MM.1S (cell line): Measurements from ENCODE around the gene SLIT1.

Experiments used
- DNase-seq: peaks from one replicate; pipeline ENCODE4 v3.0.0-alpha.2; 2015
- H2AFZ ChIP-seq: fragments of 300-600 bp; sonication (generic); 2 replicates; pipeline ENCODE4 v1.6.0; 2016; ENCODE audit warnings: antibody characterized with exemption, low read length
- H3F3A ChIP-seq: fragments of 300-600 bp; sonication (generic); 2 replicates; pipeline ENCODE4 v1.6.1; 2016; ENCODE audit warnings: mild to moderate bottlenecking, antibody characterized with exemption, low read length, moderate library complexity, mixed read lengths; ENCODE audit not compliant: insufficient read depth
- H3K27ac ChIP-seq: fragments of 300-600 bp; sonication (generic); 2 replicates; pipeline ENCODE4 v1.5.1; 2016; ENCODE audit warnings: mild to moderate bottlenecking, low read length
- H3K27me3 ChIP-seq: fragments of 300-600 bp; sonication (generic); replicated peaks from 2 replicates; pipeline ENCODE4 v1.6.0; 2016; ENCODE audit warnings: low read length; ENCODE audit not compliant: insufficient read depth
- H3K36me3 ChIP-seq: fragments of 300-600 bp; sonication (generic); replicated peaks from 2 replicates; pipeline ENCODE4 v1.6.1; 2016; ENCODE audit warnings: mild to moderate bottlenecking, low read length, mixed read lengths; ENCODE audit not compliant: insufficient read depth
- H3K4me1 ChIP-seq: fragments of 300-600 bp; sonication (generic); 2 replicates; pipeline ENCODE4 v1.6.1; 2016; ENCODE audit warnings: low read length, mixed read lengths
- H3K4me2 ChIP-seq: fragments of 300-600 bp; sonication (generic); 2 replicates; pipeline ENCODE4 v1.6.0; 2016; ENCODE audit warnings: low read depth, low read length
- H3K4me3 ChIP-seq: fragments of 300-600 bp; sonication (generic); 2 replicates; pipeline ENCODE4 v1.5.1; 2016; ENCODE audit warnings: low read length, mixed read lengths
- H3K79me2 ChIP-seq: fragments of 300-600 bp; sonication (generic); 2 replicates; pipeline ENCODE4 v1.6.1; 2016; ENCODE audit warnings: mixed run types, low read length, mixed read lengths
- H3K9ac ChIP-seq: fragments of 300-600 bp; sonication (generic); 2 replicates; pipeline ENCODE4 v1.6.1; 2016; ENCODE audit warnings: low read length, mixed read lengths
- H3K9me2 ChIP-seq: fragments of 300-600 bp; sonication (generic); replicated peaks from 2 replicates; pipeline ENCODE4 v1.6.1; 2016; ENCODE audit warnings: mild to moderate bottlenecking, low read length, mixed read lengths; ENCODE audit not compliant: insufficient read depth
- H3K9me3 ChIP-seq: fragments of 300-600 bp; sonication (generic); replicated peaks from 2 replicates; pipeline ENCODE4 v1.6.1; 2016; ENCODE audit warnings: mild to moderate bottlenecking, low read length, mixed read lengths; ENCODE audit not compliant: insufficient read depth
- H4K20me1 ChIP-seq: fragments of 300-600 bp; sonication (generic); 2 replicates; pipeline ENCODE4 v1.6.1; 2016; ENCODE audit warnings: mild to moderate bottlenecking, low read length, moderate library complexity, mixed read lengths; ENCODE audit not compliant: insufficient read depth
- CTCF ChIP-seq: fragments of 300-600 bp; sonication (generic); IDR thresholded peaks from 2 replicates; pipeline ENCODE4 v1.5.1; 2016; ENCODE audit warnings: antibody characterized with exemption, low read length, mixed read lengths
- EZH2 ChIP-seq: fragments of 300-600 bp; sonication (generic); optimal IDR thresholded peaks from 2 replicates; pipeline ENCODE3; 2017; ENCODE audit warnings: low read depth, mild to moderate bottlenecking, antibody characterized with exemption, low read length, mixed read lengths
- EZH2phosphoT487 ChIP-seq: fragments of 300-600 bp; sonication (generic); IDR thresholded peaks from 2 replicates; pipeline ENCODE4 v1.6.1; 2018; ENCODE audit warnings: antibody characterized with exemption, low read length

SLIT1 gene

GRCh38 chr10:97135464-97135863, 50.3 kb downstream of the SLIT1 start:
- Histone ChIP-seq H3K4me2 (no peak overlapping the region), H3K4me3 (no peak overlapping the region), H3F3A (no peaks in the 10 kb centered on the region), H2AFZ (no peak overlapping the region), H3K79me2 (no peaks in the 10 kb centered on the region), H4K20me1 (no peaks in the 10 kb centered on the region), H3K9me2 (no peaks in the 10 kb centered on the region), H3K36me3 (no peaks in the 10 kb centered on the region), H3K27ac (no peak overlapping the region), H3K4me1 (no peaks in the 10 kb centered on the region), H3K27me3 (no peaks in the 10 kb centered on the region), H3K9ac (no peak overlapping the region), H3K9me3 (no peaks in the 10 kb centered on the region)
- DNase-seq, result no peak
- TF ChIP-seq EZH2phosphoT487 (no peak), EZH2 (no peak), CTCF (no peak)

GRCh38 chr10:97134983-97135382, 50.8 kb downstream of the SLIT1 start:
- H3K4me2 ChIP-seq, result no peak overlapping the region
- TF ChIP-seq CTCF (no peak), EZH2phosphoT487 (no peak), EZH2 (no peak)

GRCh38 chr10:97134110-97134509, 51.6 kb downstream of the SLIT1 start:
- H3K4me2 ChIP-seq, result no peak overlapping the region
- TF ChIP-seq EZH2, result no peak
- no peak for TF ChIP-seq CTCF
- TF ChIP-seq EZH2phosphoT487, result no peak
- no peak overlapping the region for H3K4me3 ChIP-seq
- H3K9ac ChIP-seq, result no peak overlapping the region
- no peaks in the 10 kb centered on the region for H3K79me2 ChIP-seq
- no peaks in the 10 kb centered on the region for H3F3A ChIP-seq
- H3K9me2 ChIP-seq, result no peaks in the 10 kb centered on the region
- H3K9me3 ChIP-seq, result no peaks in the 10 kb centered on the region
- H3K27ac ChIP-seq, result no peak overlapping the region
- H2AFZ ChIP-seq, result no peak overlapping the region
- no peak for DNase-seq
- no peaks in the 10 kb centered on the region for H4K20me1 ChIP-seq
- no peaks in the 10 kb centered on the region for H3K36me3 ChIP-seq
- H3K4me1 ChIP-seq, result no peaks in the 10 kb centered on the region
- H3K27me3 ChIP-seq, result no peaks in the 10 kb centered on the region

More at GRCh38 chr10:97134983-97135382, 50.8 kb downstream of the SLIT1 start:
- H3K9ac ChIP-seq, result no peak overlapping the region
- no peaks in the 10 kb centered on the region for H3K36me3 ChIP-seq
- no peak for DNase-seq
- H3K4me3 ChIP-seq, result no peak overlapping the region
- H3K27ac ChIP-seq, result no peak overlapping the region
- H3F3A ChIP-seq, result no peaks in the 10 kb centered on the region
- H2AFZ ChIP-seq, result no peak overlapping the region
- H3K9me2 ChIP-seq, result no peaks in the 10 kb centered on the region
- H3K27me3 ChIP-seq, result no peaks in the 10 kb centered on the region
- H3K79me2 ChIP-seq, result no peaks in the 10 kb centered on the region
- no peaks in the 10 kb centered on the region for H3K4me1 ChIP-seq
- H3K9me3 ChIP-seq, result no peaks in the 10 kb centered on the region
- H4K20me1 ChIP-seq, result no peaks in the 10 kb centered on the region
